CD4-positive, alpha-beta T cell treated with Interleukin-17A for 4 hours (primary cell): ENCODE measurements around the gene CFAP221.

Experiments
- DNase-seq: peaks from one replicate; pipeline ENCODE4 v3.0.0-alpha.2; 2020; ENCODE audit warnings: mixed read lengths

Gene CFAP221

GRCh38 chr2:119647440-119648169 lies 103.4 kb downstream of the CFAP221 start:
- no peak for DNase-seq

GRCh38 chr2:119649364-119649917 lies 105.2 kb downstream of the CFAP221 start:
- no peak for DNase-seq

DNA sequence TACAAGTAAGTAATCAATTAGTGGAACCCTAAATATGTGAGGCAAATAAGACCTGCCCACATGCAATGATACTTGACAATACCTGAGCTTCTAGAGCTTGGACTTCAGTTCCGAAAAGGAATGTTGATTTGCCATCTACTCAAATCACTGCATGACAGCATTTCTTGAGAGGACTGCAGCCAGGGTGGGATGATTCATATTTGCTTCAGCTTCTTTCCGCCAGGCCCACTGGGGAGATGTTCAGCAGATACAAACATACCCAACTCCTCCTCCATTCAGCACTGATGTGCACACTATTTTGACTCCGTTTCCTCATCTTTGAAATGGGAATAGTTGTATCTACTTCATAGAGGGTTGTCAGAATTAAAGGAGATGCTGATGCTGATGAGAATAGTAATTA lies 106.0 kb downstream of the CFAP221 start:
- DNase-seq = no peak

DNA sequence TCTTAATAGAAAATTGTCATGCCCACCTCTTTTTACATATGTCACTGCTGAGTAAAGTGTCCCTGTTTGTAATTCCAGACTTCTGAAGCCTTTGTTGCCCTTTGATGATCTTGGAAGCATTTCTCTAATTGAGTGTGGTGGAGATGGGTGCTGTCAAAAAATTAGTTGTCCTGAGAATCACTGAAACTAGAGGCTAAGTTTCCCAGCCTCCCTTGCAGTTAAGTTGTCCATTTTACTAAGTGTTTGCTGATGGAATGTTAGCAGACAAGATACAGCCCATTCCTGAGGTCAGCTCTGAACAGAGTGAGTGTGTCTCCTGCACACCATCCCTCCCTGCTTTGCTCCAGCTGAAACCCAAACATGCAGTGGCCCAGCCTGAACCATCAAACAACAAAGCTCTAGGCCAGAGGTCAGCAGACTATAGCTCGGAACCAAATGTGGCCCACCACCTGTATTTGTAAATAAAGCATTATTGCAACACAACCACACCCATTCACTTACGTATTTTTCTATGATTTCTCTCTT lies 106.7 kb downstream of the CFAP221 start:
- DNase-seq = no peak

DNA sequence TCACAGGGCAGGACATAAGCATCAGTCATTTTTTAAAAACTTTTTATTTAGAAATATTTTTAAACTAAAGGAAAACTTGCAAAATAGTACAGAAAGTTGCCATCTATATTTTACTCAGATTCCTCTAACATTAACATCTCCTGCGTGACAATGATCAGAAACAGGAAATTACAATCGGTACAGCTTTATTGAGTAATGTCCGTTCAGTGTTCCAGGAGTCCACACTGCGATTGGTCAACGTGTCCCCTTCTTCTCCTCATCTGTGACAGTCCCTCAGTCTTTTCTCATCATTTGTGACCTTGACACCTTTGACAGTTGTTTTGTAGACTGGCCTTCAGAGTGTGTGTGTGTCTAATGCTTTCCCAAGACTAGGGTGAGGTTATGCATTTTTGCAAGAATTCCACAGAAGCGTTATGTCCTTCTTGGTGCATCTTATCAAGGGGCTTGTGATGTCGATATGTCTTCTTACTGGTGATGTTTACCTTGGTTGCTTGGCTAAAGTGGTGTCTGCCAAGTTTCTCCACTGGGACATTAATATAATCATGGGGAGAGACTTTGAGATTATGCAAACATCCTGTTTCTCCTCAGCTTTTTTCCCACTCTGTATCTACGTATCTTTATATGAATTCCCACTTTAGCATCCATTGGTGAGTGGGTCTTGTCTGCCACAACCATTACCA lies 113.4 kb downstream of the CFAP221 start:
- DNase-seq = no peak

DNA sequence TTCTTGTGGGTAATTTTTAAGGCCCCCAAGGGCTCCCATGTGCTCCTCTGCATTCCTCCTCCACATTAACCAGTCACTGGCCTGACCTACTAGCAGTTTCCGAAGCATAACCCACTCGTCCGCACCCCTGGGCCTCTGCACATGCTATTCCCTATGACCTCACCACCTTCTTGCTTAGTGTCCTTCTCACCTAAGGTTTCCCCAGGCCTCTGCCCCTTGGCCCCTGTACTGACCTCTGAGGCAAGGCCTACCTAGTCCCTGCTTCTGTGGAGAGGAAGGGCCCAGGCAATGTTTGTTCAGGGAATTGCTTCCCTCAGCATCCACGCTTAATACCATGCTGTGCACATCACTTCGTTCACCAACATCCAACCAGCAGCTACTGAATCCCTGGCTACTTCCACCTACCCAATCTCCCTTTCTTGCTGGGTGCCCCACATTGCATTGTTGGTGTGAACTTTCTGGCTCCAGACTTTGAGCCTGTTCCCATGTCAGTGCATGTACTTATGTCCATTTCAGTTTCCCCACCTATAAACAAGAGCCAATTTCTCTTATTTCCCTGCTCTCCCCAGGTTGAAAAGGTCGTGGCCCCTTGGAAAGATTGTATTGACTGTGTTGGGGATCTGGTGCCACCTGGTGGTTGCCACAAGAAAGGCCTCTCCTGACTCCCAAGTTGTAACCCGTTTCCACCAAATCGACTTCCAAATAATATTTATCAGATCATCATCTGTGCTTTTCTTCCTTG lies 115.5 kb downstream of the CFAP221 start:
- peak; percentile 63 for DNase-seq

GRCh38 chr2:119660343-119660658 lies 116.1 kb downstream of the CFAP221 start:
- DNase-seq = no peak

DNA sequence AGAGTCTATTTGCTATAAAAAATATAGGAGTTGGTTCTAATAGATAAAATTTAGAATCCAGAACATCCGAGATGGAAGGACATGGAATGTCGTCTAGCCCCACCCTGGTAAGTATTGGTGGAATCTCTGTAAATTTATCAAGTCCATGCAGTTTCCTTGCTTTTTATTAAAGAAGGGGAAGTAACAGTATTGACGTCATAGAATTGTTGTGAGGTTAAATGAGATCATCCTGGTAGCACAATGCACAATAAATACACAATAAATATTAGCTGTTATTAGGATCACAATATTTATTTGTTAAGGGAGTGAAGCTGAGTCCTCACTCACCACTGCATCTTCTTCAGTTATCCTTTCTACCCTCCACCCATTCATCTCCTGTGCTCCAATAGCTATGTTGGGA lies 118.0 kb downstream of the CFAP221 start:
- no peak for DNase-seq

DNA sequence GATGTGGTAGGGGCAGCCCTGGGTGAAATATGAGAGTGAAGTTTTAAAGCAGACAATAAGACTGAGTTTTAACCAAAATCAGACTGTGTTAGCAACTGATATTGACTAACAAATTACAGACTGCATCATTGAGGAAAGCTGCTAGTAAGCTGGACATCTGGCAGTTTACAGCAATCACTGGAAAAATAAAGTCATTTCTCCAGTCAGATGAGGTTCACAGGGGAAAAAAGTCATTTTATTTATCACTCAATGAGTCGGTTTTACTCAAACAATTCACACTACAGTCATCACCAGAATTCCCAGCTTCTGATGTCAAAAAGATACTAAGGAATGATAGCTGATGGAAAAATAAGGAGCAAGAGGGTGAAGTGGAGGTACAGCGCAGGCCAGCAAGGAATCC lies 124.3 kb downstream of the CFAP221 start:
- no peak for DNase-seq

DNA sequence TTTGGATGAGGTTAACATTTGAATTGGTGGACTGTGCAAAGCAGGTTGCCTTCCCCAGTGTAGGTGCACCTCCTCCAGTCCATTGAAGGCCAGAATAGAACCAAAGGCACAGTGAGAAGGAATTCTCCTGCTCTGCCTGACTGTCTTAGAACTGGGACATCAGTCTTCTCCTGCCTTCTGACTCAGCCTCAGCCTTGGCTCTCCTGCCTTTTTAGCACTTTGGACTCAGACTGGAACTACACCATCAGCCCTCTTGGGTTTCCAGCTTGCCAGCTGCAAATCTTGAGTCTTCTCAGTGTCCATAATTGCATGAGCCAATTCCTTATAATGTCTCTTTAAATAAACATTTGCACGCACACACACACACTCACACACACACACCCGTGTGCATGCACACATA lies 126.8 kb downstream of the CFAP221 start:
- DNase-seq = no peak

DNA sequence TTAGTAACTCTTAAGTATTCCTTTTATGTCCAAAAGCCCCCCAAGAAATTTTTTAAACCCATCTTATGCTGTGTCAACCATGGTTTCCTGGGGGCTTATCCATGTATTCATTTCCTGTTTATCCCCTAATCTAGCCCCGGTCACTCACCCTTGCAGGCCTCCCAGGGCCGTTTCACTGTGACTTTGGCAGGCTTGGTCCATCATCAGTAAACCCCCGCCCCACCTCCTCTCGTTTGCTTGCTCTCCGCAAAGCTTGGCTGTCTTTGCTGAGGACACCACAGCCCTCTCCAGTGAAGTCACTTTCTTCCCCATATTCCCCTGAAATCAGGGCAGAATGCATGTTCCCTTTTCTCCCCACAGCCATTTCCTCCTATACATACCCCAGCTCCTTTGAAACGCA lies 127.5 kb downstream of the CFAP221 start:
- DNase-seq = no peak

- DNase-seq = no peak
Observed at GRCh38 chr2:119672161-119672862, 128.1 kb downstream of the CFAP221 start.

DNA sequence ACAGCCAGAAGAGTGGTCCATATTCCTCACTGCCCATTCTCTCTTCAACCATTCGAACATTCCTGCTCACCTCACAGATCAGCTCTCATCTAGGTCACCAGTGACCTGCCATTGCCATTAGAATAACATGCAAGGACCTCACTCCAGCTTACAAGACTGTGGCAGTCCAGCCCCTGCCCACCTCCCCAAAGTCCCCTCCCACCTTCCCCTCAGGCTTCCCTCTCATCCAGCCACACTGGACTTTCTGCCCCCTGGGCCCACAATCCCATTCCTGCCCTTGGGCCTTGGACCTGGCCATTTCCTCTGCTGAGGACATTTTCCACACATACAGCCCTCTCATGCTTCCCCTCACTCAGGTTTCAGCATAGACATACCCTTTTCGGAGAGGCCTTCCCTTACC lies 129.5 kb downstream of the CFAP221 start:
- DNase-seq = no peak

DNA sequence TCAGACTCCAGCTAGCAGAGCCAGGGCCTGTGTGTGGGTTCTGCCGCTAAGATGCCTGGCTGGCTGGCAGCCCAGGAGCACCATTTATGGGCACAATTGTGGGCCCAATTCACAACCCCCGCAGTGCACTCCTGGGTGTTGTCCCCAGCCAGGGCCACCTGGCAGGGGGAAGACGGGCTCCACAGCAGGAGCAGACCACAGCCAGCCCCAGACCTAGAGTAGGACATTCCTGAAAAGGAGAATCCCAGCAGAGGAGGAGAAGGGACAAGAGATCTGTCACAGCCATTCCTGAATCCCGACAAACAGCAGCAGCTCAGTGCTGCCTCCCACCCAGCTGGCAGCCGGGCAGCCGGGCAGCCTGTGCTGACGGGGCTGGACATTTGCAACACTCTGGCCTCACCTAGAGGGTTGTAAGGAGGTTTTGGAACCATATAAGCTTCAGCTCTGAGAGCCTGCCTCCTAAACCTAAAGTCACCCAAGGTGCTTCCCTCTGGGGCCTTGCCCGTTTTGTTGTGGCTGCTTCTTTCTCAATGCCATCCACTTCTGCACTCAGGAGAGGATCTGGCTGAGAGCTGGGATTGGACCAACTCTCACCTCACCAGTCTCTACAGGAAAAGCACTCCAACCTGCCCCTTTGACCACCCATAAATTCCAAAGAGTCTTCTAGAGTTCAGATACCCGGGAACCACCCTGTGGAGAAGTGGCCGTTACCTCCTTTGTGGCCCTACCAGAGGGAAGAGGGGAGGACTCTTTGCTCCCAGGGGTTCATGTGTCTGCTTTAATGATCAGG lies 130.7 kb downstream of the CFAP221 start:
- DNase-seq = no peak

- peak; percentile 72 for DNase-seq
Observed at GRCh38 chr2:119678021-119678656, 133.9 kb downstream of the CFAP221 start.

DNA sequence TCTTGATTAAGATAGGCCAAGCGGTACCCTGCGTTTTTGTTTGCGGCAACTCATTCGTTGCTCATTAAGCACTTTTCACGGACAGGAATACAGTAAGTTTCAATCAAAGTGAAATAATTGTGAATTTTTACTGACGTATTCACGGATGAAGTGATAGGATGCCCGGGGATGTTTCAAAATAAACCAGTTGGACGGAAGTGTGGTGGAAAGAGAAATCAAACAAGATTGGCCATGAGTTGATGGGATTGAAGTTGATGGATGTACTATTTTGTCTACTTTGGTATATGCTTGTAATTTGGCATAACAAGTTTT lies 135.2 kb downstream of the CFAP221 start:
- no peak for DNase-seq

- no peak for DNase-seq
Observed at GRCh38 chr2:119679846-119680245, 135.6 kb downstream of the CFAP221 start.

GRCh38 chr2:119680457-119681202 lies 136.4 kb downstream of the CFAP221 start:
- DNase-seq = no peak

DNA sequence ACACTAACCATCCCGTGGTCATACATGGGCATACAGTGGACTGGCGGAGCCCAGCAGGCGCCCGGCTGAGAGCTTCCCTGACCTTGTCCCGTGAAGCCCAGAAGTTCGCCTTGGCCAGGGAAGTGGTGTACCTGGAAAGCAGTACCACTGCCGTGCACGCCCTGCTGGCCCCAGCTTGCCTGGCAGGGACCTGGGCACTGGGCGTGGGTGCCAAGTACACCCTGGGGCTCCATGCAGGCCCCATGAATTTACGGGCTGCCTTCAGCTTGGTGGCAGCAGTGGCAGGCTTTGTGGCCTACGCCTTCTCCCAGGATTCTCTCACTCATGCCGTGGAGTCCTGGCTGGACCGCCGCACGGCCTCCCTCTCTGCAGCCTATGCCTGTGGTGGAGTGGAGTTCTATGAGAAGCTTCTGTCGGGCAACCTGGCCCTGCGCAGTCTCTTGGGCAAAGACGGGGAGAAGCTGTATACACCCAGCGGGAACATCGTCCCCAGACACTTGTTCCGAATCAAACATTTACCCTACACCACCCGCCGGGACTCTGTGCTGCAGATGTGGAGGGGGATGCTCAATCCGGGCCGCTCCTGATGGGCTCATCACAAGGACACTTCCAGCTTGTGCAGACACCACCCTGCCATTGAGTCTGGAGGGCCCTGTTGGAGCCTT lies 137.1 kb downstream of the CFAP221 start:
- DNase-seq = no peak

DNA sequence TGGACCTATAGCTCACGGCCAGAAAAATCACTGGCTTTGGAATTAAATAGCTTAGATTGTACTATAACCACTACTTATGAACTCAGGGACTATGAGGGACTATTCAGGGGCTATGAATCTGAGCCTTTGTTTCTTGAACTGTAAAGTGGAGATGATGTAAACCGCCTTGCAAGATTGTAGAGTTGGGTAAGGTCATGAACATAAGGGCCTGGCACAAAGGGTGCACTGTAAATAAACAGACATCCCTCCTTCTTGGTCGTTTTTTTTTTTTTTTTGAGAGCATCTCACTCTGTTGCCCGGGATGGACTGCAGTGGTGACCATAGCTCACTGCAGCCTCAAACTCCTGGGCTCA lies 137.6 kb downstream of the CFAP221 start:
- no peak for DNase-seq

DNA sequence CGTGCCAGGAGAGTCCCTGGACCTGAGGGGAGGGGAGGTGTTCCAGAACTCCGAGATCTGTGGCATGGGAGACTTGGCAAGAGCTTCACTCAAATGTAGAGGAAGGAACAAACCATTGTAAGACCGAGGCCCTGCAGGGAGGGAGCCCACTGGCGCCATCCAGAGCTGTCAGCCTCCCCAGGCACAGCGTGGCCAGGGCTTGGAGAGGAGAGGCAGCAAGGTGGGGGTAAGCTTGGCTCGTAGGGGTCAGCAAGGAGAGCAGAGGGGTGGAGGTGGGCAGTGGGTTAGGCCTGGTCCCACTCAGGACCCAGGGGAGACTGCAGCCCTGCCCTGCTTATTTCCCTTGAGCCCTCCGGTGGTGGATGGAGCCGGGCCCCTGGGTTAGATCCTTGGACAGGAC lies 138.3 kb downstream of the CFAP221 start:
- no peak for DNase-seq
